DOHH2 (cell line): ENCODE results near the gene COL8A2.

Experiments
- EZH2phosphoT487 ChIP-seq: fragments of 200-600 bp; sonication (generic); IDR thresholded peaks from 2 replicates; pipeline ENCODE4 v1.6.1; 2017; ENCODE audit warnings: borderline replicate concordance, mild to moderate bottlenecking, antibody characterized with exemption, low read length, moderate library complexity, mixed read lengths
- TF ChIP-seq, protein P1 (sequence below): fragments of 200-600 bp; sonication (generic); IDR thresholded peaks from one replicate; pipeline ENCODE4 v1.5.1; 2014; ENCODE audit warnings: antibody characterized with exemption, mild to moderate bottlenecking, low read depth, low read length; ENCODE audit not compliant: poor library complexity, severe bottlenecking

DNA sequence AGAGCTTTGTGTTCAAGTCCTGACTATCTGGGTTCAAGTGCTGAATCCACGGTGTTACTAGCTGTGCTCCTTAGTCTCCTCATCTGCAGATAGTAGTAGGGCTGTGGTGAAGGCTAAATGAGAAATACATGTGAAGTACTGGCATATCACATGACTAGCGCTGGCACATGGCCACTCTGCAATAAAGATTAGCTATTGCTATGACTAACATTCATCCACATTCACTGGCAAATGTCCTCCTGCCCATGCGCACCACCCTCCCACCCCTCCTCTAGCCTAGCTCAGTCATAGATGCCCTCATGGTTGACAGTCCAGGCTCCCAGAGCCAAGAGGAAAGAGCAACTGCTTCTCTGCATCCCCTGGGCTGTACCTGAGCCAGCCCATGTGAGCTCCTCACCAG lies 8.5 kb upstream of the COL8A2 start:
- TF ChIP-seq, protein P1, sequence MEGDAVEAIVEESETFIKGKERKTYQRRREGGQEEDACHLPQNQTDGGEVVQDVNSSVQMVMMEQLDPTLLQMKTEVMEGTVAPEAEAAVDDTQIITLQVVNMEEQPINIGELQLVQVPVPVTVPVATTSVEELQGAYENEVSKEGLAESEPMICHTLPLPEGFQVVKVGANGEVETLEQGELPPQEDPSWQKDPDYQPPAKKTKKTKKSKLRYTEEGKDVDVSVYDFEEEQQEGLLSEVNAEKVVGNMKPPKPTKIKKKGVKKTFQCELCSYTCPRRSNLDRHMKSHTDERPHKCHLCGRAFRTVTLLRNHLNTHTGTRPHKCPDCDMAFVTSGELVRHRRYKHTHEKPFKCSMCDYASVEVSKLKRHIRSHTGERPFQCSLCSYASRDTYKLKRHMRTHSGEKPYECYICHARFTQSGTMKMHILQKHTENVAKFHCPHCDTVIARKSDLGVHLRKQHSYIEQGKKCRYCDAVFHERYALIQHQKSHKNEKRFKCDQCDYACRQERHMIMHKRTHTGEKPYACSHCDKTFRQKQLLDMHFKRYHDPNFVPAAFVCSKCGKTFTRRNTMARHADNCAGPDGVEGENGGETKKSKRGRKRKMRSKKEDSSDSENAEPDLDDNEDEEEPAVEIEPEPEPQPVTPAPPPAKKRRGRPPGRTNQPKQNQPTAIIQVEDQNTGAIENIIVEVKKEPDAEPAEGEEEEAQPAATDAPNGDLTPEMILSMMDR, result no peak
- TF ChIP-seq EZH2phosphoT487, result no peak
